B cell (primary cell): ENCODE data around the gene RPS15.

Experiments
- EZH2 ChIP-seq: IDR thresholded peaks from 2 replicates; pipeline ENCODE4 v1.6.1; 2012; ENCODE audit warnings: borderline replicate concordance, low read depth, mild to moderate bottlenecking, moderate library complexity, low read length; ENCODE audit not compliant: insufficient read depth, poor library complexity, severe bottlenecking
- TF ChIP-seq, protein P1 (sequence below): fragments of 200-600 bp; IDR thresholded peaks from one replicate; pipeline ENCODE4 v1.8.0; 2022; ENCODE audit warnings: antibody characterized with exemption, mild to moderate bottlenecking

- TF ChIP-seq, protein P1, sequence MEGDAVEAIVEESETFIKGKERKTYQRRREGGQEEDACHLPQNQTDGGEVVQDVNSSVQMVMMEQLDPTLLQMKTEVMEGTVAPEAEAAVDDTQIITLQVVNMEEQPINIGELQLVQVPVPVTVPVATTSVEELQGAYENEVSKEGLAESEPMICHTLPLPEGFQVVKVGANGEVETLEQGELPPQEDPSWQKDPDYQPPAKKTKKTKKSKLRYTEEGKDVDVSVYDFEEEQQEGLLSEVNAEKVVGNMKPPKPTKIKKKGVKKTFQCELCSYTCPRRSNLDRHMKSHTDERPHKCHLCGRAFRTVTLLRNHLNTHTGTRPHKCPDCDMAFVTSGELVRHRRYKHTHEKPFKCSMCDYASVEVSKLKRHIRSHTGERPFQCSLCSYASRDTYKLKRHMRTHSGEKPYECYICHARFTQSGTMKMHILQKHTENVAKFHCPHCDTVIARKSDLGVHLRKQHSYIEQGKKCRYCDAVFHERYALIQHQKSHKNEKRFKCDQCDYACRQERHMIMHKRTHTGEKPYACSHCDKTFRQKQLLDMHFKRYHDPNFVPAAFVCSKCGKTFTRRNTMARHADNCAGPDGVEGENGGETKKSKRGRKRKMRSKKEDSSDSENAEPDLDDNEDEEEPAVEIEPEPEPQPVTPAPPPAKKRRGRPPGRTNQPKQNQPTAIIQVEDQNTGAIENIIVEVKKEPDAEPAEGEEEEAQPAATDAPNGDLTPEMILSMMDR: no peak
- TF ChIP-seq EZH2: no peak
These were observed 35.7 kb upstream of the RPS15 start for GRCh38 chr19:1402411-1403070.
